Caco-2 (cell line): ENCODE results near the gene NEUROG1. TPM values are rescaled to one million over a fixed set of nuclear protein-coding genes. Genes with fewer than 3 reads are reported as not detected.
A peak's percentile ranks its signal among the peaks of the same experiment; 100 is the strongest.

Experiments used
- BruUV-seq: library from RNA; stranded (reverse); fragments of 400-500 nt; replicated peaks from 2 replicates; lab custom pipeline; 2021; lab: Mats Ljungman, UMichigan
- CTCF ChIA-PET: fragments of 300-600 bp; sonication (Branson Sonifier 250); formaldehyde crosslinking; loops from one replicate; lab custom pipeline; 2022; ENCODE audit warnings: antibody characterized with exemption; lab: Charles Lee
- POLR2A ChIA-PET: fragments of 300-600 bp; sonication (Branson Sonifier 250); formaldehyde crosslinking; loops from one replicate; lab custom pipeline; 2022; ENCODE audit warnings: antibody characterized with exemption; lab: Charles Lee
- DNase-seq, 2 experiments: peaks; one replicate each; pipeline versions ENCODE4 v3.0.0 to v3.0.0-alpha.2; 2020 to 2022
- H3K27me3 ChIP-seq: replicated peaks from 2 replicates; pipeline ENCODE4 v1.6.0; 2011; ENCODE audit warnings: low read length; ENCODE audit not compliant: control insufficient read depth, insufficient read depth
- H3K36me3 ChIP-seq: 2 replicates; pipeline ENCODE4 v1.5.1; 2011; ENCODE audit warnings: low read length; ENCODE audit not compliant: control insufficient read depth, insufficient read depth
- H3K4me1 ChIP-seq: fragments of 250-450 bp; sonication (Bioruptor Pico); 2 replicates; pipeline ENCODE4 v1.5.1; 2020; ENCODE audit warnings: mild to moderate bottlenecking
- H3K4me3 ChIP-seq: 2 replicates; pipeline ENCODE4 v1.5.1; 2011; ENCODE audit warnings: low read depth, mild to moderate bottlenecking, control low read depth, low read length
- H3K9me3 ChIP-seq: fragments of 250-450 bp; sonication (Bioruptor Pico); 2 replicates; pipeline ENCODE4 v1.5.1; 2020; ENCODE audit warnings: mild to moderate bottlenecking, moderate library complexity
- H3K27ac Mint-ChIP-seq: one replicate; pipeline ENCODE4 v1.8.0; 2022; ENCODE audit warnings: mixed read lengths; ENCODE audit not compliant: unreplicated experiment
- H3K27me3 Mint-ChIP-seq: one replicate; pipeline ENCODE4 v1.8.0; 2022; ENCODE audit warnings: mixed read lengths; ENCODE audit not compliant: insufficient read depth, unreplicated experiment
- H3K36me3 Mint-ChIP-seq: one replicate; pipeline ENCODE4 v1.8.0; 2022; ENCODE audit warnings: mild to moderate bottlenecking, mixed read lengths; ENCODE audit not compliant: insufficient read depth, unreplicated experiment
- H3K4me1 Mint-ChIP-seq: one replicate; pipeline ENCODE4 v1.8.0; 2022; ENCODE audit warnings: low read depth, mixed read lengths; ENCODE audit not compliant: unreplicated experiment
- H3K4me3 Mint-ChIP-seq: one replicate; pipeline ENCODE4 v1.8.0; 2022; ENCODE audit warnings: mild to moderate bottlenecking, moderate library complexity, mixed read lengths; ENCODE audit not compliant: unreplicated experiment
- H3K9me3 Mint-ChIP-seq: one replicate; pipeline ENCODE4 v1.8.0; 2022; ENCODE audit warnings: mixed read lengths; ENCODE audit not compliant: unreplicated experiment
- intact Hi-C: fragments of 100-400 bp; cut with micrococcal nuclease; formaldehyde crosslinking; loops from one replicate; pipeline ENCODE4 v1.10.0; 2022; ENCODE audit not compliant: unreplicated experiment
- total RNA-seq: library from RNA; stranded (reverse); gene quantifications from 2 replicates; pipeline ENCODE4 v1.2.3, GENCODE V29; 2022
- TF ChIP-seq, protein P1 (sequence below), 2 experiments: fragments of 200-600 bp in 1 of 2; IDR thresholded peaks; 1 replicate in 1 of 2; 2 replicates in 1 of 2; pipeline versions ENCODE4 v1.5.1 to v1.8.0; 2011 to 2022; ENCODE audit warnings: antibody characterized with exemption in 1 of 2, control low read depth in 1 of 2, inconsistent platforms in 1 of 2, low read depth in 1 of 2, low read length in 1 of 2, mild to moderate bottlenecking in 1 of 2, moderate library complexity in 1 of 2; ENCODE audit not compliant: insufficient read depth in 1 of 2, severe bottlenecking in 1 of 2, unreplicated experiment in 1 of 2

The NEUROG1 gene
- total RNA-seq, 1 experiment from 2014 or later = not detected

DNA sequence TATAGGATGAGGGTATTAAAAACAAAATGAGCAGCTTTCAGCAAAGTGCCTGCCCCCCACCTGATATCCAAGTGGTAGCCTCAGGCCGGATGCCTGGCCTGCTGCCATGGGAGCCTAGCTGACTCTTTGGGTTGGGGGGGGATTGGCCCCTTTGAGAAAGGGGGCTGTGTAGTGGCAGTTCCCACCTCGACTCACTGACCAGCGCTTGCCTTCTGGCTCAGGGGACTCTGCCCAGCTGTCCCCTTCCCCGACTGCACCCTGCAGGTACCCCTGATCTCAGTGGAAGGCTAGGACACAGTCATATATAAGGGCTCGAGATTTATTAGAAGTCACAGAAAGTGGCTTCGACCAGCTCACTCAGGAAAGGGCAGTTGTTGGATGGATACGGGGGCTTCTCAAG, 1.5 kb upstream of the NEUROG1 start:
- Histone ChIP-seq H3K27me3 (no peaks in the 10 kb centered on the region; the same call in 1 of the 2 replicates), H3K4me3 (no peak overlapping the region), H3K36me3 (no peaks in the 10 kb centered on the region), H3K9me3 (no peaks in the 10 kb centered on the region; the same call in 1 of the 2 replicates), H3K4me1 (no peaks in the 10 kb centered on the region)
- Mint-ChIP-seq H3K27me3 (peaks cover 23% of the 10 kb centered on the region), H3K4me3 (no peak overlapping the region), H3K9me3 (no peaks in the 10 kb centered on the region), H3K27ac (no peak overlapping the region), H3K36me3 (no peaks in the 10 kb centered on the region), H3K4me1 (no peaks in the 10 kb centered on the region)
- ChIA-PET POLR2A (no interaction called here), CTCF (no interaction called here)
- no TSS peak for BruUV-seq
- intact Hi-C loops = no loop called here
- TF ChIP-seq, protein P1, sequence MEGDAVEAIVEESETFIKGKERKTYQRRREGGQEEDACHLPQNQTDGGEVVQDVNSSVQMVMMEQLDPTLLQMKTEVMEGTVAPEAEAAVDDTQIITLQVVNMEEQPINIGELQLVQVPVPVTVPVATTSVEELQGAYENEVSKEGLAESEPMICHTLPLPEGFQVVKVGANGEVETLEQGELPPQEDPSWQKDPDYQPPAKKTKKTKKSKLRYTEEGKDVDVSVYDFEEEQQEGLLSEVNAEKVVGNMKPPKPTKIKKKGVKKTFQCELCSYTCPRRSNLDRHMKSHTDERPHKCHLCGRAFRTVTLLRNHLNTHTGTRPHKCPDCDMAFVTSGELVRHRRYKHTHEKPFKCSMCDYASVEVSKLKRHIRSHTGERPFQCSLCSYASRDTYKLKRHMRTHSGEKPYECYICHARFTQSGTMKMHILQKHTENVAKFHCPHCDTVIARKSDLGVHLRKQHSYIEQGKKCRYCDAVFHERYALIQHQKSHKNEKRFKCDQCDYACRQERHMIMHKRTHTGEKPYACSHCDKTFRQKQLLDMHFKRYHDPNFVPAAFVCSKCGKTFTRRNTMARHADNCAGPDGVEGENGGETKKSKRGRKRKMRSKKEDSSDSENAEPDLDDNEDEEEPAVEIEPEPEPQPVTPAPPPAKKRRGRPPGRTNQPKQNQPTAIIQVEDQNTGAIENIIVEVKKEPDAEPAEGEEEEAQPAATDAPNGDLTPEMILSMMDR (IDR thresholded peaks at IDR 0.05; ENCODE audit: insufficient read depth in 1 of 2, low read depth in 1 of 2, low read length in 1 of 2, severe bottlenecking in 1 of 2, unreplicated experiment in 1 of 2) = no peak
- no peak for DNase-seq

DNA sequence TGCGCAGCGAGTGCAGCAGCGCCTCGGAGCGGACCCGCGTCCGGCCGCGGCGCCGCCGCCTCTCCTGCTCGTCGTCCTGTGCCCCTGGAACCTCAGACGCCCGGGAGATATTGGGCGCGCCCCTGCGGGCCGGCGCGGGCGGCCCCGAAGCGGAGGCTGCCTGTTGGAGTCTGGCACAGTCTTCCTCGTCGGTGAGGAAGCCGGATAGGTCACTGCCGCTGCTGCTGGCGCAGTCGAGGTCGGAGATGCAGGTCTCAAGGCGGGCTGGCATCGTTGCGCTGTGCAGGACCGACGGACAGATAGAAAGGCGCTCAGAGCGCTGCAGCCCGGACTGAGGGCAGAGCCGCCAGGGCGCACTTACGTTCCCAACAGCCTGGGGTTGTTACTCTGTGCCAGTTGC, 344 bp downstream of the NEUROG1 start:
- H3K4me1 ChIP-seq = no peaks in the 10 kb centered on the region
- peaks cover 24% of the 10 kb centered on the region for H3K27me3 Mint-ChIP-seq
- H3K36me3 ChIP-seq = no peaks in the 10 kb centered on the region
- no peaks in the 10 kb centered on the region; the same call in 1 of the 2 replicates for H3K27me3 ChIP-seq
- no peak overlapping the region for H3K4me3 ChIP-seq
- H3K4me3 Mint-ChIP-seq = no peak overlapping the region
- ChIA-PET CTCF (interaction anchor here (1.2 kb wide), 1 partner anchor 18 kb away, joined by 5 read pairs; no protein-coding TSS in a partner anchor), POLR2A (no interaction called here)
- no peak for DNase-seq
- TF ChIP-seq, protein P1 (IDR thresholded peaks at IDR 0.05; ENCODE audit: insufficient read depth in 1 of 2, low read depth in 1 of 2, low read length in 1 of 2, severe bottlenecking in 1 of 2, unreplicated experiment in 1 of 2) = no peak
- no peaks in the 10 kb centered on the region; the same call in 1 of the 2 replicates for H3K9me3 ChIP-seq
- intact Hi-C loops = no loop called here
- no peaks in the 10 kb centered on the region for H3K36me3 Mint-ChIP-seq
- H3K27ac Mint-ChIP-seq = no peak overlapping the region
- H3K4me1 Mint-ChIP-seq = no peaks in the 10 kb centered on the region
- no TSS peak for BruUV-seq
- peaks cover 8% of the 10 kb centered on the region for H3K9me3 Mint-ChIP-seq

DNA sequence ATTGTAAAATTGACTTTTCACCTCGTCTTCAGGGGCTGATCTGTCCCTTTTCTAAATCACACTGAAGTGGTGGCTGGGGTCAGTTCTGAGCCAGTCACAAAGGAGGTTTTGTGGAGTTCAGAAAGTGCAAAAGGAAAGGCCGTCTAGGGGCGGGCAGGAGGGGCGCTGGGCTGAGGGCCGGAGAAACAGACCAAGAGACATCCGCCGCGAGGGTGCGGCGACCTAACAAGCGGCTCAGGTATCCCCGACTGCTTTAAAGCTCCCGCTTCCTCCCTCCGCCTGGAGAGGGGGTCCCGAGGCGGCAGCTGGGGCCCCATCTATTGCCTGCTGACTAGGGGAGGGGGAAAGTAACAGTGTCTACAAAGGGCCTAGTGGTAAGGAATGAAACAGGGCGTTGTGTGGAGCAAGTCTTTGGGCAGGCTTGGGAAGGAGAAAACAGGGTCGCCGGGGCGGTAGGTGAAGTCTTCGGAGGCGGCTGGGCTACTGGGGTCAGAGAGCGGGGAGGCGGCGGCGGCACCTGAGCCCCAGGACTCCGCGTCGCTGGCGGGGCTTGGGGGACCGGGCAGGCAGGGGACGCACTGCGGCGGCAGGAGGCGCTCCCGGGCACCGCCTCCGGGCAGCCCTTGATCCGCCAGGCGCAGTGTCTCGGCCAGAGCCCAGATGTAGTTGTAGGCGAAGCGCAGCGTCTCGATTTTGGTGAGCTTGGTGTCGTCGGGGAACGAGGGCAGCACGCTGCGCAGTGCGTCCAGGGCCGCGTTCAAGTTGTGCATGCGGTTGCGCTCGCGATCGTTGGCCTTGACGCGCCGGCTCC, 950 bp downstream of the NEUROG1 start:
- Mint-ChIP-seq H3K9me3 (peaks cover 11% of the 10 kb centered on the region), H3K36me3 (no peaks in the 10 kb centered on the region), H3K4me3 (peak overlapping the region; percentile 9), H3K27me3 (peaks cover 29% of the 10 kb centered on the region), H3K4me1 (no peaks in the 10 kb centered on the region), H3K27ac (no peak overlapping the region)
- Histone ChIP-seq H3K36me3 (no peaks in the 10 kb centered on the region), H3K27me3 (no peaks in the 10 kb centered on the region; the same call in 1 of the 2 replicates), H3K4me1 (no peaks in the 10 kb centered on the region), H3K4me3 (no peak overlapping the region), H3K9me3 (no peaks in the 10 kb centered on the region; the same call in 1 of the 2 replicates)
- ChIA-PET CTCF (no interaction called here), POLR2A (no interaction called here)
- no peak for DNase-seq
- intact Hi-C loops = no loop called here
- no TSS peak for BruUV-seq
- TF ChIP-seq, protein P1 (IDR thresholded peaks at IDR 0.05; ENCODE audit: insufficient read depth in 1 of 2, low read depth in 1 of 2, low read length in 1 of 2, severe bottlenecking in 1 of 2, unreplicated experiment in 1 of 2) = no peak
